HCT116 (cell line): ENCODE results near the gene POGLUT2. TPM values are rescaled to one million over a fixed set of nuclear protein-coding genes. Genes with fewer than 3 reads are reported as not detected.

Experiments used
- ATAC-seq: fragments of 200-7000 bp; cut with Tn5 transposase; 2 replicates; pipeline ENCODE4 v1.9.1; 2020; ENCODE audit warnings: mild to moderate bottlenecking, moderate library complexity
- BruUV-seq: library from RNA; stranded (reverse); fragments of 400-500 nt; replicated peaks from 2 replicates; lab custom pipeline; 2021; lab: Mats Ljungman, UMichigan
- CTCF ChIA-PET: fragments of 300-600 bp; sonication (Branson Sonifier 250); formaldehyde crosslinking; loops from one replicate; lab custom pipeline; 2021; ENCODE audit warnings: antibody characterized with exemption; lab: Charles Lee
- POLR2A ChIA-PET: fragments of 300-600, 350-600 bp; sonication (Branson Sonifier 250); formaldehyde crosslinking; loops from one replicate; lab custom pipeline; 2021; ENCODE audit warnings: antibody characterized with exemption; lab: Charles Lee
- RAD21 ChIA-PET, 2 experiments: fragments of 300-600 bp; sonication (Branson Sonifier 250); formaldehyde crosslinking; loops; one replicate each; lab custom pipeline; 2023; ENCODE audit warnings: low total read pairs in 2 of 2; ENCODE audit not compliant: uncharacterized antibody in 2 of 2, unreplicated experiment in 2 of 2, low non-redundant PET in 1 of 2; lab: Charles Lee
- DNase-seq: peaks from one replicate; pipeline ENCODE4 v3.0.0-alpha.2; 2010; ENCODE audit warnings: low read depth, low spot score
- H2AFZ ChIP-seq: fragments of 200-600 bp; shearing (Covaris generic), sonication (generic); 2 replicates; pipeline ENCODE4 v1.6.1; 2017; ENCODE audit warnings: low read depth, mixed run types, mixed read lengths, antibody characterized with exemption, low read length; ENCODE audit not compliant: poor library complexity, severe bottlenecking
- H3K27ac ChIP-seq: 2 replicates; pipeline ENCODE4 v1.5.1; 2012; ENCODE audit warnings: low read depth, low read length
- H3K27me3 ChIP-seq: fragments of 200-600 bp; sonication (generic); 2 replicates; pipeline ENCODE4 v1.6.1; 2016; ENCODE audit warnings: mixed run types, low read length, mixed read lengths; ENCODE audit not compliant: insufficient read depth
- H3K36me3 ChIP-seq, 2 experiments: fragments of 200-500 bp in 1 of 2; fragments of 200-600 bp in 1 of 2; sonication (Bioruptor generic) in 1 of 2; sonication (generic) in 1 of 2; 2 replicates each; pipeline versions ENCODE4 v1.5.1 to v1.6.1; 2014 to 2016; ENCODE audit warnings: low read length in 2 of 2, inconsistent platforms in 1 of 2, mixed read lengths in 1 of 2, mixed run types in 1 of 2; ENCODE audit not compliant: insufficient read depth in 2 of 2, control insufficient read depth in 1 of 2
- H3K4me1 ChIP-seq, 2 experiments: fragments of 200-600 bp in 1 of 2; sonication (generic) in 1 of 2; 2 replicates each; pipeline versions ENCODE4 v1.5.1 to v1.6.1; 2012 to 2017; ENCODE audit warnings: low read length in 2 of 2, inconsistent platforms in 1 of 2, mild to moderate bottlenecking in 1 of 2, mixed read lengths in 1 of 2, mixed run types in 1 of 2, moderate library complexity in 1 of 2; ENCODE audit not compliant: insufficient read depth in 2 of 2, control insufficient read depth in 1 of 2
- H3K4me2 ChIP-seq: fragments of 200-600 bp; sonication (generic); 2 replicates; pipeline ENCODE4 v1.6.1; 2017; ENCODE audit warnings: mixed run types, low read length, mixed read lengths
- H3K4me3 ChIP-seq, 2 experiments: fragments of 200-600 bp in 1 of 2; sonication (generic) in 1 of 2; replicated peaks in 1 of 2; 2 replicates each; pipeline ENCODE4 v1.5.1; 2011 to 2016; ENCODE audit warnings: low read length in 2 of 2, control low read depth in 1 of 2, low read depth in 1 of 2, mild to moderate bottlenecking in 1 of 2, mixed read lengths in 1 of 2, mixed run types in 1 of 2
- H3K79me2 ChIP-seq: fragments of 200-600 bp; sonication (generic); 2 replicates; pipeline ENCODE4 v1.6.1; 2017; ENCODE audit warnings: mild to moderate bottlenecking, mixed run types, low read length, moderate library complexity, mixed read lengths; ENCODE audit not compliant: insufficient read depth
- H3K9ac ChIP-seq: fragments of 200-600 bp; sonication (generic); 2 replicates; pipeline ENCODE4 v1.6.1; 2016; ENCODE audit warnings: low read length, mixed read lengths
- H3K9me2 ChIP-seq: fragments of 200-600 bp; sonication (generic), shearing (Covaris generic); 2 replicates; pipeline ENCODE4 v1.6.1; 2017; ENCODE audit warnings: mixed run types, mild to moderate bottlenecking, moderate library complexity; ENCODE audit not compliant: insufficient read depth
- H3K9me3 ChIP-seq, 2 experiments: fragments of 200-500 bp in 1 of 2; fragments of 200-600 bp in 1 of 2; sonication (Bioruptor generic) in 1 of 2; sonication (generic) in 1 of 2; 2 replicates each; pipeline ENCODE4 v1.6.1; 2014 to 2017; ENCODE audit warnings: low read length in 2 of 2, mixed read lengths in 2 of 2, inconsistent platforms in 1 of 2, low read depth in 1 of 2, mild to moderate bottlenecking in 1 of 2, mixed run types in 1 of 2, moderate library complexity in 1 of 2; ENCODE audit not compliant: control insufficient read depth in 1 of 2, insufficient read depth in 1 of 2
- H4K20me1 ChIP-seq: fragments of 200-600 bp; sonication (generic), shearing (Covaris generic); 2 replicates; pipeline ENCODE4 v1.6.1; 2017; ENCODE audit warnings: mixed run types, mild to moderate bottlenecking, moderate library complexity; ENCODE audit not compliant: insufficient read depth
- CBX3 ChIP-seq: IDR thresholded peaks from 2 replicates; pipeline ENCODE4 v1.6.1; 2012; ENCODE audit warnings: low read depth
- CEBPB ChIP-seq: IDR thresholded peaks from 2 replicates; pipeline ENCODE4 v1.6.1; 2012; ENCODE audit warnings: low read depth
- FOSL1 ChIP-seq: IDR thresholded peaks from 2 replicates; pipeline ENCODE4 v1.6.1; 2012; ENCODE audit warnings: low read depth
- POLR2A ChIP-seq: IDR thresholded peaks from 2 replicates; pipeline ENCODE4 v1.7.0; 2011; ENCODE audit warnings: borderline replicate concordance; ENCODE audit not compliant: insufficient read depth, insufficient read length; ENCODE audit errors: extremely low read depth
- RAD21 ChIP-seq: IDR thresholded peaks from 2 replicates; pipeline ENCODE4 v1.6.1; 2012; ENCODE audit warnings: low read depth, mild to moderate bottlenecking
- YY1 ChIP-seq: IDR thresholded peaks from 2 replicates; pipeline ENCODE4 v1.6.1; 2011; ENCODE audit warnings: low read length, low read depth, moderate library complexity, mild to moderate bottlenecking; ENCODE audit not compliant: insufficient replicate concordance; ENCODE audit errors: extremely low read depth
- ZBTB33 ChIP-seq: IDR thresholded peaks from 2 replicates; pipeline ENCODE4 v1.6.1; 2011; ENCODE audit warnings: mild to moderate bottlenecking, low read length, moderate library complexity; ENCODE audit not compliant: insufficient replicate concordance; ENCODE audit errors: extremely low read depth
- ZNF274 ChIP-seq: fragments of 200-500 bp; sonication (Bioruptor generic); IDR thresholded peaks from 2 replicates; pipeline ENCODE4 v1.6.1; 2014; ENCODE audit warnings: mild to moderate bottlenecking, low read depth, low read length, inconsistent platforms
- intact Hi-C: fragments of 100-400 bp; cut with micrococcal nuclease; formaldehyde crosslinking; loops from 2 replicates; pipeline ENCODE4 v1.10.0; 2022
- total RNA-seq: library from RNA; stranded (reverse); gene quantifications from one replicate; pipeline ENCODE4 v1.2.1, GENCODE V29; 2021; ENCODE audit not compliant: unreplicated experiment

Gene POGLUT2
- total RNA-seq, 1 experiment from 2014 or later = 4.8 TPM

- Histone ChIP-seq H3K27ac (no peak overlapping the region), H3K9me3 (no peaks in the 10 kb centered on the region), H3K4me1 (peaks cover 0 to 11% of the 10 kb centered on the region in 2 experiments; a peak in 1 of 4 replicates), H3K36me3 (peaks cover 5 to 12% of the 10 kb centered on the region in 2 experiments; a peak in 2 of 4 replicates), H4K20me1 (no peaks in the 10 kb centered on the region), H3K27me3 (no peaks in the 10 kb centered on the region), H3K4me3 (no peak overlapping the region), H2AFZ (no peak overlapping the region), H3K79me2 (no peaks in the 10 kb centered on the region), H3K9me2 (no peaks in the 10 kb centered on the region), H3K4me2 (0 out of 2 replicates have a peak overlapping the region, but pooled peaks have one; percentile 4), H3K9ac (no peak overlapping the region)
- intact Hi-C loops = no loop called here
- CTCF ChIA-PET = no interaction called here
- no TSS peak for BruUV-seq
- no peak for DNase-seq
- POLR2A ChIA-PET = no interaction called here
- RAD21 ChIA-PET = no interaction called here
- no peak for TF ChIP-seq RAD21
- TF ChIP-seq POLR2A = no peak
- no peak for TF ChIP-seq ZBTB33
- TF ChIP-seq YY1 = no peak
- no peak for TF ChIP-seq ZNF274
- TF ChIP-seq CBX3 = no peak
- TF ChIP-seq FOSL1 = no peak
- TF ChIP-seq CEBPB = peak; percentile 26; the same call in 1 of the 2 replicates
- peak; percentile 30; the same call in 1 of the 2 replicates for ATAC-seq
These were observed 27.3 kb upstream of the POGLUT2 start for GRCh38 chr13:102825921-102826706.
